Measurements from ENCODE around the gene COX6A2.

DNA sequence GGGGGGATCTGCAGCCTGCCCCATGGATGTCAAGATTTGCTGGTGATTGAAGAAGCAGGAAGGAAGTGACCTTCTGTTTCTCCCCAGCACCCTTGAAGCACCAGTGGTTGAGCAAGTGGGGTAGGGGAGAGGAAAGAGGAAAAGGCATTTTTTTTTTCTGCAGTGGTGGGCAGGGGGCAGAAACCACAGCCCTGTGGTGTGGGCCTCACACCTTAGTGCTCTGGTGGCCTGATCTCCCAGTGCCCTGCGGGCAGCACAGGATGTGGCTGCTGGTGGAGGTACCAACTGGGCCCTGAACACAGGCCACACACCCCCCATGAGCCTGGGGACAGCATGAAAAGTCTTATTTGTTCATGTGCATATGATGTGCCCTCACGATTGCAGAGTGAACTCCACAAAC, 28.0 kb downstream of the COX6A2 start:
- TF ChIP-seq, protein P1, sequence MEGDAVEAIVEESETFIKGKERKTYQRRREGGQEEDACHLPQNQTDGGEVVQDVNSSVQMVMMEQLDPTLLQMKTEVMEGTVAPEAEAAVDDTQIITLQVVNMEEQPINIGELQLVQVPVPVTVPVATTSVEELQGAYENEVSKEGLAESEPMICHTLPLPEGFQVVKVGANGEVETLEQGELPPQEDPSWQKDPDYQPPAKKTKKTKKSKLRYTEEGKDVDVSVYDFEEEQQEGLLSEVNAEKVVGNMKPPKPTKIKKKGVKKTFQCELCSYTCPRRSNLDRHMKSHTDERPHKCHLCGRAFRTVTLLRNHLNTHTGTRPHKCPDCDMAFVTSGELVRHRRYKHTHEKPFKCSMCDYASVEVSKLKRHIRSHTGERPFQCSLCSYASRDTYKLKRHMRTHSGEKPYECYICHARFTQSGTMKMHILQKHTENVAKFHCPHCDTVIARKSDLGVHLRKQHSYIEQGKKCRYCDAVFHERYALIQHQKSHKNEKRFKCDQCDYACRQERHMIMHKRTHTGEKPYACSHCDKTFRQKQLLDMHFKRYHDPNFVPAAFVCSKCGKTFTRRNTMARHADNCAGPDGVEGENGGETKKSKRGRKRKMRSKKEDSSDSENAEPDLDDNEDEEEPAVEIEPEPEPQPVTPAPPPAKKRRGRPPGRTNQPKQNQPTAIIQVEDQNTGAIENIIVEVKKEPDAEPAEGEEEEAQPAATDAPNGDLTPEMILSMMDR (conservative IDR thresholded peaks at IDR 0.05; ENCODE audit: low read length), result no peak
- no peak; the same call in 1 of the 2 replicates for TF ChIP-seq EZH2phosphoT487 (IDR thresholded peaks at IDR 0.05; ENCODE audit: borderline replicate concordance)
